Fibroblast of villous mesenchyme (primary cell): ENCODE results near the gene GRIK4. TPM values are rescaled to one million over a fixed set of nuclear protein-coding genes. Genes with fewer than 3 reads are reported as not detected.

Experiments
- DNase-seq: peaks from one replicate; pipeline ENCODE4 v3.0.0-alpha.2; 2010; ENCODE audit warnings: low read depth
- H3K4me3 ChIP-seq: 2 replicates; pipeline ENCODE4 v1.5.1; 2011; ENCODE audit warnings: low read depth, mild to moderate bottlenecking, low read length
- total RNA-seq: library from RNA; depleted of rRNA; stranded (reverse); fragments of >200 nt; gene quantifications from 2 replicates; pipeline ENCODE4 v1.2.3, GENCODE V29; 2012
- TF ChIP-seq, protein P1 (sequence below): IDR thresholded peaks from 2 replicates; pipeline ENCODE4 v1.5.1; 2012; ENCODE audit warnings: low read depth, mild to moderate bottlenecking, low read length; ENCODE audit not compliant: insufficient read depth

The GRIK4 gene
- total RNA-seq, 1 donor, result under 0.01 TPM

DNA sequence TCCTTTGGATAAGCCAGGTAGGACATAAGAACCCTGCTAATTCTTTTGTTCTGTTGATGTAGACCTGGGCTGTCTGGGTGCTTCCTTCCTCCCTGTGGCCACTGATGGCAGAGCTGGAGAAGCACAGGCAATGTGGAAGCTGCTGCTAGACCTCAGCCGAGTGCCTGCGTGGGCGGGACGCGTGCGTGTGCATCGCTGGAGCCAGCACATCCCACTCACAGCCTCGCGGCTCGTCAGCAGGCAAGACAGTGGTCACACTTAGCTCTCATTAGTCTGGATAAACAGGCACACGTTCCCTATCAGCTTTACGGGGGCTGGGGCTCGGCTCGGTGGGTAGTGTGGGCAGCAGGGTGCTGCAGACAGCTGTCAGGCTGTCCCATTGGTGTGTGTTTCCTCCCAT is 155.7 kb downstream of the GRIK4 start:
- TF ChIP-seq, protein P1, sequence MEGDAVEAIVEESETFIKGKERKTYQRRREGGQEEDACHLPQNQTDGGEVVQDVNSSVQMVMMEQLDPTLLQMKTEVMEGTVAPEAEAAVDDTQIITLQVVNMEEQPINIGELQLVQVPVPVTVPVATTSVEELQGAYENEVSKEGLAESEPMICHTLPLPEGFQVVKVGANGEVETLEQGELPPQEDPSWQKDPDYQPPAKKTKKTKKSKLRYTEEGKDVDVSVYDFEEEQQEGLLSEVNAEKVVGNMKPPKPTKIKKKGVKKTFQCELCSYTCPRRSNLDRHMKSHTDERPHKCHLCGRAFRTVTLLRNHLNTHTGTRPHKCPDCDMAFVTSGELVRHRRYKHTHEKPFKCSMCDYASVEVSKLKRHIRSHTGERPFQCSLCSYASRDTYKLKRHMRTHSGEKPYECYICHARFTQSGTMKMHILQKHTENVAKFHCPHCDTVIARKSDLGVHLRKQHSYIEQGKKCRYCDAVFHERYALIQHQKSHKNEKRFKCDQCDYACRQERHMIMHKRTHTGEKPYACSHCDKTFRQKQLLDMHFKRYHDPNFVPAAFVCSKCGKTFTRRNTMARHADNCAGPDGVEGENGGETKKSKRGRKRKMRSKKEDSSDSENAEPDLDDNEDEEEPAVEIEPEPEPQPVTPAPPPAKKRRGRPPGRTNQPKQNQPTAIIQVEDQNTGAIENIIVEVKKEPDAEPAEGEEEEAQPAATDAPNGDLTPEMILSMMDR, result no peak
- no peak overlapping the region for H3K4me3 ChIP-seq
- DNase-seq, result no peak

DNA sequence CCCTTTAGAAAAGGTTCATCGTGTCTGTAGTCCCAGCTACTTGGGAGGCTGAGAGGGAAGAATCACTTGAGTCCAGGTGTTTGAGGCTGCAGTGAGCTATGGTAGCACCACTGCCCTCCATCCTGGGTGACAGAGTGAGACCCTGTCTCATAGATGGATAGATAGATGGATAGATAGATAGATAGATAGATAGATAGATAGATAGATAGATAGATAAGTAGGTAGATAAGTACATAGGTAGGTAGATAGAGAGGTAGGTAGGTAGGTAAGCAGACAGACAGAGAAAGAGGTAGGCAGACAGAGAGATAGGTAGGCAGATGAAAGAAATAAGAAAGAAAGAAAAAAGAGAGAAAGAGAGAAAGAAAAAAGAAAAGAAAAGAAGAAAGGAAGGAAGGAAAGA is 156.4 kb downstream of the GRIK4 start:
- TF ChIP-seq, protein P1, result no peak
- DNase-seq, result no peak
- no peak overlapping the region for H3K4me3 ChIP-seq

DNA sequence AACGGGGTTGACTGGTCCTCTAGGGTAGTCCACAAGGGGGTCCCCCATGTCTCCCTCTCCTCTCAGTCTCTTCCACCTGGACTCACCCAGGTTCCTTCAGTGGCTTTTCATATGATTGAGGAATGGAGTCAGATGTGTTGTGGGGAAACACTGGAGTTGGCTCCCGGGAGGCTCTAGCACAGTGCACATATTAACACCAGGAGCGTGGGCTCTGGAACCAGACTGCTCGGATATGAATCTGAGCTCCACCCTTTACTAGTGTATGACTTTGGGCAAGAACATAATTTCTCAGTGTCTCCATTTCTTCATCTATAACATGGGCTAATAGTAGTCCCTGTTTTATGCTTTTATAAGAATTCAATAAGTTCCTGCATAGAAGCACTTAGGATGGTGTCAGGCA is 157.0 kb downstream of the GRIK4 start:
- H3K4me3 ChIP-seq, result no peak overlapping the region
- TF ChIP-seq, protein P1, result no peak
- DNase-seq, result no peak

GRCh38 chr11:120674542-120674941 is 163.0 kb downstream of the GRIK4 start:
- TF ChIP-seq, protein P1, result no peak
- no peak overlapping the region for H3K4me3 ChIP-seq
- DNase-seq, result no peak

GRCh38 chr11:120675171-120675570 is 163.6 kb downstream of the GRIK4 start:
- DNase-seq, result no peak
- H3K4me3 ChIP-seq, result no peak overlapping the region
- TF ChIP-seq, protein P1, result no peak

DNA sequence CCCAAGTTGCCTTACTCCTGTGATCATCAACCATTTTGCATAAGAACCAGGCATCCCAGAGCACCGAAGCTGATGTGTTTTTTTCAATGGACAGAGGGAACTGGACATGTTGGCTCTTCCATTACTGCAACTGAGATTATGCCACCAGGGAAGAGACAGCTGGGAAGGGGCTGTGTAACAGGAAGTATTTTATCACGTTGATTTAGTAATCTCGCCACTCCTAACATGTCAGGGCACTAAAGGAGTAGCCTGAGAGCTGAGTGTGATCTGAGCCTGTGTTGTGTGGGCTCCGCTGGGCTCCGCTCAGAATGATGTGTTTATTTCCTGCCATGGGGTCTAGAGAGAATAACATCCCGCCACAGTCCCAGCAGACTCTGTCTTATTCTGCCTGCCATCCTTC is 165.4 kb downstream of the GRIK4 start:
- TF ChIP-seq, protein P1, result no peak
- no peak overlapping the region for H3K4me3 ChIP-seq
- DNase-seq, result no peak

DNA sequence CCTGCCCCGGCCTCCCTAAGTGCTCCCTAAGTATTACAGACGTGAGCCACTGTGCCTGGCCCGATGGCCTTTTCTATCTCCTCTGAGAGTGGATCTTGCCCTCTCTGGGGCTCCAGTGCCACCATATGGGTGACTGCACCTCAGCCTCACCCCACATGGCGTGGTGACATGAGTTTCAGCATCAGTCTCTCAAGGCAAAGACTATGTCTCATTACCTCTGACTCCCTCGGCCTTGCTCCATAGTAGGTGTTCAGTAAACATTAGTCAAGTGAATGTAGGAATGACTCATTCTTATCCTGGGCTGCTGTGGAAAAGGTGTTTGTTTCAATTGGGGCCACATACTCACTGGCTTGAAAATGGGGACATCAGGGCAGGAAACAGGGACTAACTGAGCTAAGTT is 168.8 kb downstream of the GRIK4 start:
- no peak overlapping the region for H3K4me3 ChIP-seq
- no peak for DNase-seq
- TF ChIP-seq, protein P1, result no peak
